Activated CD4-positive, alpha-beta memory T cell treated with anti-CD3 and anti-CD28 coated beads for 36 hours (primary cell): ENCODE data around the gene TXK. TPM values are rescaled to one million over a fixed set of nuclear protein-coding genes. Genes with fewer than 3 reads are reported as not detected.

Experiments
- CTCF ChIA-PET: fragments of 350-600 bp; sonication (Branson Sonifier 250); formaldehyde crosslinking; loops from one replicate; lab custom pipeline; 2021; ENCODE audit warnings: antibody characterized with exemption, inconsistent platforms; lab: Charles Lee
- POLR2A ChIA-PET: fragments of 350-600 bp; sonication (Branson Sonifier 250); formaldehyde crosslinking; loops from one replicate; lab custom pipeline; 2021; ENCODE audit warnings: antibody characterized with exemption; lab: Charles Lee
- DNase-seq: peaks from one replicate; pipeline ENCODE4 v3.0.0-alpha.2; 2020
- H3K27ac Mint-ChIP-seq: one replicate; pipeline ENCODE4 v1.8.0; 2021; ENCODE audit warnings: mixed read lengths
- H3K27me3 Mint-ChIP-seq: one replicate; pipeline ENCODE4 v1.8.0; 2021; ENCODE audit warnings: mixed read lengths
- H3K36me3 Mint-ChIP-seq: one replicate; pipeline ENCODE4 v1.8.0; 2021; ENCODE audit warnings: mixed read lengths
- H3K4me1 Mint-ChIP-seq: one replicate; pipeline ENCODE4 v1.8.0; 2021; ENCODE audit warnings: low read depth, mixed read lengths
- H3K4me3 Mint-ChIP-seq: one replicate; pipeline ENCODE4 v1.8.0; 2021; ENCODE audit warnings: mild to moderate bottlenecking, mixed read lengths
- H3K9me3 Mint-ChIP-seq: one replicate; pipeline ENCODE4 v1.8.0; 2021; ENCODE audit warnings: mixed read lengths
- intact Hi-C: fragments of 100-400 bp; cut with micrococcal nuclease; formaldehyde crosslinking; loops from one replicate; pipeline ENCODE4 v1.15.1; 2023
- total RNA-seq, 2 experiments: library from RNA; stranded (reverse); gene quantifications; one replicate each; pipeline ENCODE4 v1.2.3, GENCODE V29; 2021

The TXK gene
- total RNA-seq, 2 experiments from 2014 or later: 16.5 to 18.4 TPM

GRCh38 chr4:48033825-48034413 is 100.1 kb downstream of the TXK start:
- no peak overlapping the region for H3K27ac Mint-ChIP-seq
- peaks cover 37% of the 10 kb centered on the region for H3K4me1 Mint-ChIP-seq
- intact Hi-C loops: loop anchor here (2.0 kb wide), 1 partner anchor 53 kb away; no protein-coding TSS in a partner anchor
- POLR2A ChIA-PET: interaction anchor here (0.9 kb wide), 1 partner anchor 32 kb away, joined by 3 read pairs; no protein-coding TSS in a partner anchor
- peaks cover 2% of the 10 kb centered on the region for H3K36me3 Mint-ChIP-seq
- peak; percentile 69 for DNase-seq
- no peak overlapping the region for H3K4me3 Mint-ChIP-seq
- CTCF ChIA-PET: interaction anchor here (0.9 to 5.7 kb wide), 20 partner anchors 8 to 106 kb away, joined by 3 to 87 read pairs (median 8); no protein-coding TSS in a partner anchor
- H3K9me3 Mint-ChIP-seq: peaks cover 3% of the 10 kb centered on the region
- peaks cover 6% of the 10 kb centered on the region for H3K27me3 Mint-ChIP-seq

- H3K4me1 Mint-ChIP-seq: peaks cover 42% of the 10 kb centered on the region
- POLR2A ChIA-PET: no interaction called here
- intact Hi-C loops: loop anchor here (2.0 kb wide), 1 partner anchor 53 kb away; no protein-coding TSS in a partner anchor
- no peak for DNase-seq
- CTCF ChIA-PET: interaction anchor here (1.2 to 5.7 kb wide), 13 partner anchors 9 to 106 kb away, joined by 3 to 87 read pairs (median 16); no protein-coding TSS in a partner anchor
- H3K27me3 Mint-ChIP-seq: peaks cover 4% of the 10 kb centered on the region
- H3K4me3 Mint-ChIP-seq: no peak overlapping the region
- peaks cover 2% of the 10 kb centered on the region for H3K36me3 Mint-ChIP-seq
- no peak overlapping the region for H3K27ac Mint-ChIP-seq
- H3K9me3 Mint-ChIP-seq: peaks cover 3% of the 10 kb centered on the region
Measured at GRCh38 chr4:48033412-48033811, 100.6 kb downstream of the TXK start.

GRCh38 chr4:48032721-48033120 is 101.3 kb downstream of the TXK start:
- intact Hi-C loops: loop anchor here (2.0 kb wide), 1 partner anchor 54 kb away; no protein-coding TSS in a partner anchor
- H3K27me3 Mint-ChIP-seq: peaks cover 4% of the 10 kb centered on the region
- CTCF ChIA-PET: interaction anchor here (0.8 to 5.7 kb wide), 8 partner anchors 14 to 287 kb away, joined by 3 to 87 read pairs (median 10); partner anchors contain the start of gene CORIN
- no peak overlapping the region for H3K4me3 Mint-ChIP-seq
- no peak overlapping the region for H3K27ac Mint-ChIP-seq
- peaks cover 2% of the 10 kb centered on the region for H3K36me3 Mint-ChIP-seq
- no peak for DNase-seq
- POLR2A ChIA-PET: no interaction called here
- peaks cover 3% of the 10 kb centered on the region for H3K9me3 Mint-ChIP-seq
- H3K4me1 Mint-ChIP-seq: peaks cover 49% of the 10 kb centered on the region

GRCh38 chr4:48031802-48032525 is 102.1 kb downstream of the TXK start:
- CTCF ChIA-PET: interaction anchor here (0.8 to 5.7 kb wide), 7 partner anchors 15 to 288 kb away, joined by 3 to 87 read pairs (median 16); partner anchors contain the start of gene CORIN
- peaks cover 48% of the 10 kb centered on the region for H3K4me1 Mint-ChIP-seq
- no peak overlapping the region for H3K4me3 Mint-ChIP-seq

GRCh38 chr4:48030470-48030869 is 103.6 kb downstream of the TXK start:
- H3K36me3 Mint-ChIP-seq: no peaks in the 10 kb centered on the region
- POLR2A ChIA-PET: no interaction called here
- no peak overlapping the region for H3K27ac Mint-ChIP-seq
- no peaks in the 10 kb centered on the region for H3K9me3 Mint-ChIP-seq
- peaks cover 4% of the 10 kb centered on the region for H3K27me3 Mint-ChIP-seq
- DNase-seq: no peak
- H3K4me3 Mint-ChIP-seq: no peak overlapping the region
- peaks cover 36% of the 10 kb centered on the region for H3K4me1 Mint-ChIP-seq
- CTCF ChIA-PET: no interaction called here
- intact Hi-C loops: no loop called here

More at GRCh38 chr4:48031802-48032525, 102.1 kb downstream of the TXK start:
- intact Hi-C loops: loop anchor here (2.0 kb wide), 1 partner anchor 55 kb away; no protein-coding TSS in a partner anchor
- peaks cover 3% of the 10 kb centered on the region for H3K9me3 Mint-ChIP-seq
- H3K27ac Mint-ChIP-seq: no peak overlapping the region
- no peak for DNase-seq
- peaks cover 2% of the 10 kb centered on the region for H3K36me3 Mint-ChIP-seq
- POLR2A ChIA-PET: no interaction called here
- H3K27me3 Mint-ChIP-seq: peaks cover 4% of the 10 kb centered on the region

GRCh38 chr4:48028696-48029095 is 105.4 kb downstream of the TXK start:
- Mint-ChIP-seq H3K9me3 (no peaks in the 10 kb centered on the region), H3K4me3 (no peak overlapping the region), H3K27me3 (peaks cover 10% of the 10 kb centered on the region), H3K36me3 (no peaks in the 10 kb centered on the region), H3K4me1 (peaks cover 21% of the 10 kb centered on the region), H3K27ac (no peak overlapping the region)
- ChIA-PET CTCF (interaction anchor here (1.6 kb wide), 1 partner anchor 58 kb away, joined by 3 read pairs; no protein-coding TSS in a partner anchor), POLR2A (interaction anchor here (0.7 kb wide), 1 partner anchor 13 kb away, joined by 3 read pairs; no protein-coding TSS in a partner anchor)
- DNase-seq: no peak
- intact Hi-C loops: no loop called here

- POLR2A ChIA-PET: interaction anchor here (0.9 kb wide), 1 partner anchor 8 kb away, joined by 5 read pairs; no protein-coding TSS in a partner anchor
- H3K4me1 Mint-ChIP-seq: peaks cover 21% of the 10 kb centered on the region
- CTCF ChIA-PET: interaction anchor here (0.5 to 1.5 kb wide), 4 partner anchors 9 to 62 kb away, joined by 3 to 6 read pairs (median 4); no protein-coding TSS in a partner anchor
- no peak overlapping the region for H3K27ac Mint-ChIP-seq
- H3K27me3 Mint-ChIP-seq: peaks cover 12% of the 10 kb centered on the region
- DNase-seq: no peak
- H3K36me3 Mint-ChIP-seq: no peaks in the 10 kb centered on the region
- H3K4me3 Mint-ChIP-seq: no peak overlapping the region
- intact Hi-C loops: loop anchor here (1.0 kb wide), 1 partner anchor 9 kb away; no protein-coding TSS in a partner anchor
- H3K9me3 Mint-ChIP-seq: no peaks in the 10 kb centered on the region
Measured at GRCh38 chr4:48027653-48028052, 106.4 kb downstream of the TXK start.

GRCh38 chr4:48025005-48025404 is 109.0 kb downstream of the TXK start:
- H3K4me3 Mint-ChIP-seq: no peak overlapping the region
- H3K27ac Mint-ChIP-seq: no peak overlapping the region
- peaks cover 31% of the 10 kb centered on the region for H3K4me1 Mint-ChIP-seq
- no peaks in the 10 kb centered on the region for H3K36me3 Mint-ChIP-seq
- H3K9me3 Mint-ChIP-seq: no peaks in the 10 kb centered on the region
- DNase-seq: no peak
- intact Hi-C loops: no loop called here
- H3K27me3 Mint-ChIP-seq: peaks cover 13% of the 10 kb centered on the region
- ChIA-PET CTCF (interaction anchor here (0.9 to 1.5 kb wide), 4 partner anchors 9 to 88 kb away, joined by 3 to 9 read pairs (median 3); no protein-coding TSS in a partner anchor), POLR2A (no interaction called here)

- peaks cover 15% of the 10 kb centered on the region for H3K27me3 Mint-ChIP-seq
- DNase-seq: no peak
- H3K4me3 Mint-ChIP-seq: no peak overlapping the region
- no peaks in the 10 kb centered on the region for H3K9me3 Mint-ChIP-seq
- intact Hi-C loops: no loop called here
- no peaks in the 10 kb centered on the region for H3K36me3 Mint-ChIP-seq
- ChIA-PET POLR2A (no interaction called here), CTCF (interaction anchor here (0.7 to 1.5 kb wide), 5 partner anchors 10 to 88 kb away, joined by 3 to 9 read pairs (median 3); no protein-coding TSS in a partner anchor)
- H3K4me1 Mint-ChIP-seq: peaks cover 32% of the 10 kb centered on the region
- no peak overlapping the region for H3K27ac Mint-ChIP-seq
Measured at GRCh38 chr4:48024522-48024921, 109.5 kb downstream of the TXK start.

GRCh38 chr4:48022192-48022799 is 111.8 kb downstream of the TXK start:
- no peak overlapping the region for H3K4me3 Mint-ChIP-seq
- peaks cover 15% of the 10 kb centered on the region for H3K27me3 Mint-ChIP-seq
- ChIA-PET POLR2A (no interaction called here), CTCF (no interaction called here)
- H3K4me1 Mint-ChIP-seq: peaks cover 20% of the 10 kb centered on the region
- intact Hi-C loops: no loop called here
- DNase-seq: no peak
- no peaks in the 10 kb centered on the region for H3K36me3 Mint-ChIP-seq
- no peak overlapping the region for H3K27ac Mint-ChIP-seq
- no peaks in the 10 kb centered on the region for H3K9me3 Mint-ChIP-seq

GRCh38 chr4:48021100-48021499 is 113.0 kb downstream of the TXK start:
- ChIA-PET CTCF (interaction anchor here (3.9 kb wide), 1 partner anchor 14 kb away, joined by 37 read pairs; no protein-coding TSS in a partner anchor), POLR2A (interaction anchor here (1.1 to 1.9 kb wide), 2 partner anchors 15 to 26 kb away, joined by 3 to 8 read pairs; no protein-coding TSS in a partner anchor)
- no peaks in the 10 kb centered on the region for H3K36me3 Mint-ChIP-seq
- peaks cover 16% of the 10 kb centered on the region for H3K27me3 Mint-ChIP-seq
- intact Hi-C loops: loop anchor here (1.0 kb wide), 2 partner anchors 15 to 26 kb away; no protein-coding TSS in a partner anchor
- H3K4me3 Mint-ChIP-seq: no peak overlapping the region
- DNase-seq: no peak
- peaks cover 20% of the 10 kb centered on the region for H3K4me1 Mint-ChIP-seq
- no peak overlapping the region for H3K27ac Mint-ChIP-seq
- no peaks in the 10 kb centered on the region for H3K9me3 Mint-ChIP-seq
